Thoracic aorta (tissue), 2 donors: ENCODE results near the gene TNNT3. TPM values are rescaled to one million over a fixed set of nuclear protein-coding genes. Genes with fewer than 3 reads are reported as not detected.

ENCODE experiments used
- ATAC-seq: fragments of 150-250 bp; one replicate; pipeline ENCODE4 v1.8.0; 2017; ENCODE audit warnings: low read depth; ENCODE audit not compliant: insufficient number of reproducible peaks, low FRiP score
- DNase-seq: peaks from one replicate; pipeline ENCODE4 v3.0.0-alpha.2; 2020; ENCODE audit warnings: low spot score
- H3K27ac ChIP-seq, 2 donors: fragments of 200-600 bp; sonication (generic); 1 replicate in 1 of 2; 2 replicates in 1 of 2; pipeline ENCODE4 v1.5.1; 2016; ENCODE audit warnings: mild to moderate bottlenecking in 2 of 2, moderate library complexity in 2 of 2
- H3K27me3 ChIP-seq: fragments of 200-600 bp; sonication (generic); replicated peaks from 2 replicates; pipeline ENCODE4 v1.6.0; 2016; ENCODE audit warnings: mild to moderate bottlenecking; ENCODE audit not compliant: insufficient read depth
- H3K36me3 ChIP-seq: fragments of 200-600 bp; sonication (generic); one replicate; pipeline ENCODE4 v1.5.1; 2016
- H3K4me1 ChIP-seq, 2 donors: fragments of 200-600 bp; sonication (generic); 1 replicate in 1 of 2; 2 replicates in 1 of 2; pipeline versions ENCODE4 v1.5.1 to v1.6.0; 2016; ENCODE audit warnings: low read depth in 2 of 2, mild to moderate bottlenecking in 1 of 2; ENCODE audit not compliant: control insufficient read depth in 1 of 2
- H3K4me3 ChIP-seq: fragments of 200-600 bp; sonication (generic); 2 replicates; pipeline ENCODE4 v1.5.1; 2016; ENCODE audit warnings: mild to moderate bottlenecking
- H3K9me3 ChIP-seq: fragments of 200-600 bp; sonication (generic); 2 replicates; pipeline ENCODE4 v1.5.1; 2016
- total RNA-seq, 2 donors: library from RNA; depleted of rRNA; stranded (reverse); fragments of >200 nt; gene quantifications; one replicate each; pipeline versions ENCODE4 v1.1.0 to v1.2.3, GENCODE V29; 2016
- TF ChIP-seq, protein P1 (sequence below): fragments of 200-600 bp; sonication (generic); IDR thresholded peaks from one replicate; pipeline ENCODE4 v1.5.1; 2019; ENCODE audit warnings: antibody characterized with exemption

TNNT3 gene
- total RNA-seq, 2 donors from 2014 or later, result 8.3 to 9.7 TPM

DNA sequence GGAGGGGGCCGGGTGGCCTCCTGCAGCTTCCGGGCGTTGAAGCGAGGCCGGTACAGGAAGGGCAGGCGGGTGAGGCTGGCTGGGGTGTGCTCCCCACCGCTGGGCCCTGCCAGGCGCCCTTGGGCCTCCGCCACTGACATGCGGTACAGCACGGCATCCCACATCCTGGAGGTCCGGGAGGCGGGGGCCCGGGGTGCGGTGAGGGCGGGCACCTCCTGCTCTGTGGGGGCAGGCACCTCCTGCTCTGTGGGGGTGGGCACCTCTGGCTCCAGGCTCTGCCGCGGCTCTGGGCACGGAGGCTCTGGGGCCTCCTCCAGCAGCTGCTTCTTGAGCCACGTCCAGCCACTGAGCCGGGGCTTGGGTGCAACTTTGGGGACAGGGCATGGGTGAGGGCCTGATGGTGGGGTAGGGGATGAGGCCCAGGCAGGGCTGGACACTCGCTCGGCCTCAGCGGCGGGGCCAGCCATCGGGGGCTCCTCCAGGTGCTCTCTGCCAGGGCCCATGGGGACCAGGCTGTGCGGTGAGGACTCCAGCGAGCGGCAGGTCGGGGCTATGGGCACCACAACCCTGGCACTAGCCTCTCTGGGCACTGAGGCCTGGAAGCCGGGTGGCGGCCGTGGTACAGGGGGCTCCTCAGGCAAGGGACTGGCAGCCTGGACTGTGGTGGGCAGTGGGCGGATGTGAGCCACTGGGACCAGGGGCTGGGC lies 30.1 kb upstream of the TNNT3 start:
- ATAC-seq, result no peak

DNA sequence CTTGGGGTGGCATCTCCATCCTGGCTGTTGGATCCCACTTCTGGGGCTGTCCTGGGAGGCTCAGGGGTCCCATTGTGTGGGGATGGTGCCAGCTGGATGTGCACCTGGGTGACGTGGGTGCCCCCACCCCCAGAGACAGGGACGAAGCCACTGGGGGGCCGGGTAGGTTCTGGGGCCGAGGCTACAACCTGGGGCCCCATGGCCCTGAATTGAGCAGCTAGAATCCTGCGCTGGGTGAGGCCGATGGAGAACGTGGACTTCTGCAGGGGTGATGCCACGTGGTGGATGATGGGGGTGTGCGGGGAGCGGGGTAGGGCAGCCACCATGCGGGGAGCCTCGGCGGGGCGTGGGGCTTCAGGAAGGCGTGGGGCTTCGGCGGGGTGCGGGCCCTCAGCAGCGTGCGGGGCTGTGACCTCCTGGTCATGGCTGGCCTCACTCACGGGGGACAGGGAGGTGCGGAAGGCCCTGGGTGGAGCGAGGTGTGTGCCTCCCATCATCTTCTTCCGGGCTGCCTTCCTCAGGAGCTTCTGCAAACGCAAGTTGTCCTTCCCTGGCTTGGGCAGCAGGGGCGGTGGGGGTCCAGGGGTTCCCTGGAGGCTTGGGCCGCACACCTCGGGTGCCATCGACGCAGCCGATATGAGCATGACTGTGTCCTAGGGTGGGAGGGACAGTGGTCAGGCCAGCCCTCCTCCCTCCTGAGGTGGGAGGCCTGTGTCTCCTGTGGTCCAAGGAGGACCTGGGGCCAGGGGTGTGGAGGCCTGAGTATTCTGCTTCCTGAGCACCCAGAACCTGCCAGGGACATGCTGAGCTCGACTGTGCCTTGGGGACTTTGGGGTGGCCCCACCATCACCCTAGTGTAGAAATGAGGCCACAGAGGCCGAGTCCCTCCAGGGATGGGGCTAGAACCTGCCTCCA lies 29.3 kb upstream of the TNNT3 start:
- ATAC-seq (no peak), DNase-seq (no peak)
- H3K36me3 ChIP-seq, result peaks cover 5% of the 10 kb centered on the region
- H3K4me1 ChIP-seq, result no peaks in the 10 kb centered on the region
- no peak overlapping the region for H3K4me3 ChIP-seq
- no peak overlapping the region for H3K27ac ChIP-seq
- no peaks in the 10 kb centered on the region for H3K9me3 ChIP-seq
- H3K27me3 ChIP-seq, result no peaks in the 10 kb centered on the region
- TF ChIP-seq, protein P1, sequence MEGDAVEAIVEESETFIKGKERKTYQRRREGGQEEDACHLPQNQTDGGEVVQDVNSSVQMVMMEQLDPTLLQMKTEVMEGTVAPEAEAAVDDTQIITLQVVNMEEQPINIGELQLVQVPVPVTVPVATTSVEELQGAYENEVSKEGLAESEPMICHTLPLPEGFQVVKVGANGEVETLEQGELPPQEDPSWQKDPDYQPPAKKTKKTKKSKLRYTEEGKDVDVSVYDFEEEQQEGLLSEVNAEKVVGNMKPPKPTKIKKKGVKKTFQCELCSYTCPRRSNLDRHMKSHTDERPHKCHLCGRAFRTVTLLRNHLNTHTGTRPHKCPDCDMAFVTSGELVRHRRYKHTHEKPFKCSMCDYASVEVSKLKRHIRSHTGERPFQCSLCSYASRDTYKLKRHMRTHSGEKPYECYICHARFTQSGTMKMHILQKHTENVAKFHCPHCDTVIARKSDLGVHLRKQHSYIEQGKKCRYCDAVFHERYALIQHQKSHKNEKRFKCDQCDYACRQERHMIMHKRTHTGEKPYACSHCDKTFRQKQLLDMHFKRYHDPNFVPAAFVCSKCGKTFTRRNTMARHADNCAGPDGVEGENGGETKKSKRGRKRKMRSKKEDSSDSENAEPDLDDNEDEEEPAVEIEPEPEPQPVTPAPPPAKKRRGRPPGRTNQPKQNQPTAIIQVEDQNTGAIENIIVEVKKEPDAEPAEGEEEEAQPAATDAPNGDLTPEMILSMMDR, result no peak

More for the DNA sequence above, 30.1 kb upstream of the TNNT3 start:
- Histone ChIP-seq H3K27me3 (no peaks in the 10 kb centered on the region), H3K4me1 (no peaks in the 10 kb centered on the region), H3K4me3 (no peak overlapping the region), H3K27ac (no peak overlapping the region), H3K9me3 (no peaks in the 10 kb centered on the region), H3K36me3 (peaks cover 5% of the 10 kb centered on the region)
- DNase-seq, result no peak
- TF ChIP-seq, protein P1, result no peak

DNA sequence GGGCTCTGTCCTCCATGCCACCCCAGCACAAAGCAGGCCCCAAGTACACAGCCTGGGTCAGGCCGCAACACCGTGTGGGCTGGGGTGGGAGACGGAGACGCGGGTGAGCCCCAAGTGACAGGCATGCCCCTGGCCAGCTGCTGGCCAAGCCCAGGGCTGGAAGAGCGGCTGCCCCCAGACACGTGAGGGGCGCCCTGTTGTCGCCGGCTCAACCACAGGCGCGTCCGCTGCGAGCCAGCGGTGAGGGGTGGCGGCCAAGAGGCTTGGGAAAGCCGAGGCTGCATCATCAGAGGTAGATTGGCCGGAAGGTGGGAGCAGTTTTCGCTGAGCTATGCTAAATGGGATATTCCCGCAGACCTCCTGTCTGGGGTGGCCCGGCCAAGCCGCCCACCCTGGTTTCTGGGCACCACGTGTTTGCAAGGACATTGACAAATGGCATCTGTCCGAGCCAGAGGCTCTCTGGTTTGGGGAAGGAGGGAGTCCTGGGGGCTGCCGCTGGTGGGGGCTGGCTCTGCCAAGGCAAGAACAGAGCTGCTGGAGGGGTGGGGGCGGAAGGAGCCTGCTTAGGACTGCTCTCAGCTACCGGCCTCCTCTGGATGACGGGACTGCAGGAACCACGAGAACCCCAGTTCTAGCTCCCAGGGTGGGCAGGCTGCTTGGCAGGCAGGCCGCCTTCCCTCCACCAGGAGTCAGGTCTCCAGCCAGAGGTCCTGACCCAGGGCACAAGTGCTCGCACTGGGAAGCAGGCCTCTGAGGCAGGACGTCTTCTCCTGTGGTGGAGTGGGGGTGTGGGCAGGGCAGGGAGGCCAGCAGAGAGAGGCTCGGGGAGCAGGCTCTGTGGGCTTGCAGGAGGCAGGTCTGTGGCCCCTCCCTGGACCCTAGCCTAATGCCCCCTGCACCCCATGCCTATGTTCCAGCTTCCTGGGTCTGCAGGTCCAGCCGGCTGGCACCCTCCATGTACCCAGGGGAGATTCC lies 28.4 kb upstream of the TNNT3 start:
- TF ChIP-seq, protein P1, result no peak
- H3K27ac ChIP-seq, result no peak overlapping the region

DNA sequence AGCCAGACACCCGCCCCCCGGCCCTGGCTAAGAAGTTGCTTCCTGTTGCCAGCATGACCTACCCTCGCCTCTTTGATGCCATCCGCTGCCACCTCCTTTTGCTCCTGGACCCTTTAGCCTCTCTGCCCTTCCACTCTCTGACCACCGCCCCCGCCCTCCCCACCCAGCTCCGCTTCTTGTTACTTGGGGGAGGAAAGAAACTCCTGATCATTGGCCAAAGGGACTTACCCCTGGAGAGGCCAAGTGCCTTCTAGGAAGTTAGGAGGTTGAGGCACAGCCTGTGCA lies 27.7 kb upstream of the TNNT3 start, which contains the start of gene PRR33:
Gene PRR33 (minus strand): TSS at position 65 of the 285 bp plus-strand sequence. CDS start 1,311 bp downstream, outside the sequence.
- peaks cover under 1% of the 10 kb centered on the region for H3K36me3 ChIP-seq
- H3K4me1 ChIP-seq, result no peaks in the 10 kb centered on the region
- H3K27me3 ChIP-seq, result no peaks in the 10 kb centered on the region
- H3K4me3 ChIP-seq, result no peak within 1 kb of the TSS
- no peaks in the 10 kb centered on the region for H3K9me3 ChIP-seq
- no peak for DNase-seq
- ATAC-seq, result no peak
- TF ChIP-seq, protein P1, result no peak
- H3K27ac ChIP-seq, result no peak within 1 kb of the TSS

More for the DNA sequence above, 28.4 kb upstream of the TNNT3 start:
- DNase-seq (no peak), ATAC-seq (no peak)
- no peaks in the 10 kb centered on the region for H3K9me3 ChIP-seq
- peaks cover 5% of the 10 kb centered on the region for H3K36me3 ChIP-seq
- no peak overlapping the region for H3K4me3 ChIP-seq
- H3K27me3 ChIP-seq, result no peaks in the 10 kb centered on the region
- no peaks in the 10 kb centered on the region for H3K4me1 ChIP-seq
